Nephron (organoid): ENCODE results near the gene PACSIN2.

Experiments used
- H3K27ac Mint-ChIP-seq, 3 experiments: 2 replicates each; pipeline ENCODE4 v1.8.0; 2020; ENCODE audit warnings: mixed read lengths in 3 of 3, mild to moderate bottlenecking in 2 of 3, moderate library complexity in 1 of 3
- H3K27me3 Mint-ChIP-seq: 2 replicates; pipeline ENCODE4 v1.8.0; 2021; ENCODE audit warnings: low read depth, mild to moderate bottlenecking, moderate library complexity, mixed read lengths
- H3K36me3 Mint-ChIP-seq: 2 replicates; pipeline ENCODE4 v1.8.0; 2020; ENCODE audit warnings: low read depth, mixed read lengths
- H3K4me1 Mint-ChIP-seq: 2 replicates; pipeline ENCODE4 v1.8.0; 2020; ENCODE audit warnings: mixed read lengths
- H3K4me3 Mint-ChIP-seq, 3 experiments: 2 replicates each; pipeline ENCODE4 v1.8.0; 2020; ENCODE audit warnings: mild to moderate bottlenecking in 3 of 3, mixed read lengths in 3 of 3, moderate library complexity in 2 of 3
- H3K9me3 Mint-ChIP-seq: 2 replicates; pipeline ENCODE4 v1.8.0; 2020; ENCODE audit warnings: mixed read lengths
- TF ChIP-seq, protein P1 (sequence below), 3 experiments: fragments of 200-600 bp; sonication (generic); IDR thresholded peaks; one replicate each; pipeline ENCODE4 v1.5.0; 2021; ENCODE audit warnings: antibody characterized with exemption in 3 of 3; ENCODE audit not compliant: unreplicated experiment in 3 of 3

The PACSIN2 gene

GRCh38 chr22:42855211-42855610 is 159.7 kb downstream of the PACSIN2 start:
- Mint-ChIP-seq H3K27me3 (no peaks in the 10 kb centered on the region), H3K27ac (no peak overlapping the region), H3K4me1 (peaks cover 9% of the 10 kb centered on the region), H3K36me3 (peaks cover 3% of the 10 kb centered on the region), H3K4me3 (peak overlapping the region; percentile 71 to 84 (median 81)), H3K9me3 (no peaks in the 10 kb centered on the region)
- TF ChIP-seq, protein P1, sequence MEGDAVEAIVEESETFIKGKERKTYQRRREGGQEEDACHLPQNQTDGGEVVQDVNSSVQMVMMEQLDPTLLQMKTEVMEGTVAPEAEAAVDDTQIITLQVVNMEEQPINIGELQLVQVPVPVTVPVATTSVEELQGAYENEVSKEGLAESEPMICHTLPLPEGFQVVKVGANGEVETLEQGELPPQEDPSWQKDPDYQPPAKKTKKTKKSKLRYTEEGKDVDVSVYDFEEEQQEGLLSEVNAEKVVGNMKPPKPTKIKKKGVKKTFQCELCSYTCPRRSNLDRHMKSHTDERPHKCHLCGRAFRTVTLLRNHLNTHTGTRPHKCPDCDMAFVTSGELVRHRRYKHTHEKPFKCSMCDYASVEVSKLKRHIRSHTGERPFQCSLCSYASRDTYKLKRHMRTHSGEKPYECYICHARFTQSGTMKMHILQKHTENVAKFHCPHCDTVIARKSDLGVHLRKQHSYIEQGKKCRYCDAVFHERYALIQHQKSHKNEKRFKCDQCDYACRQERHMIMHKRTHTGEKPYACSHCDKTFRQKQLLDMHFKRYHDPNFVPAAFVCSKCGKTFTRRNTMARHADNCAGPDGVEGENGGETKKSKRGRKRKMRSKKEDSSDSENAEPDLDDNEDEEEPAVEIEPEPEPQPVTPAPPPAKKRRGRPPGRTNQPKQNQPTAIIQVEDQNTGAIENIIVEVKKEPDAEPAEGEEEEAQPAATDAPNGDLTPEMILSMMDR (IDR thresholded peaks at IDR 0.05; ENCODE audit: unreplicated experiment in 3 of 3) = no peak

GRCh38 chr22:42848941-42849550 is 165.9 kb downstream of the PACSIN2 start:
- no peaks in the 10 kb centered on the region for H3K9me3 Mint-ChIP-seq
- H3K27me3 Mint-ChIP-seq = no peaks in the 10 kb centered on the region
- TF ChIP-seq, protein P1 (IDR thresholded peaks at IDR 0.05; ENCODE audit: unreplicated experiment in 3 of 3) = no peak
- no peak overlapping the region for H3K27ac Mint-ChIP-seq
- no peaks in the 10 kb centered on the region for H3K4me1 Mint-ChIP-seq
- no peak overlapping the region for H3K4me3 Mint-ChIP-seq
- peaks cover 32% of the 10 kb centered on the region for H3K36me3 Mint-ChIP-seq

GRCh38 chr22:42847110-42847509 is 167.8 kb downstream of the PACSIN2 start:
- no peak overlapping the region for H3K4me3 Mint-ChIP-seq

DNA sequence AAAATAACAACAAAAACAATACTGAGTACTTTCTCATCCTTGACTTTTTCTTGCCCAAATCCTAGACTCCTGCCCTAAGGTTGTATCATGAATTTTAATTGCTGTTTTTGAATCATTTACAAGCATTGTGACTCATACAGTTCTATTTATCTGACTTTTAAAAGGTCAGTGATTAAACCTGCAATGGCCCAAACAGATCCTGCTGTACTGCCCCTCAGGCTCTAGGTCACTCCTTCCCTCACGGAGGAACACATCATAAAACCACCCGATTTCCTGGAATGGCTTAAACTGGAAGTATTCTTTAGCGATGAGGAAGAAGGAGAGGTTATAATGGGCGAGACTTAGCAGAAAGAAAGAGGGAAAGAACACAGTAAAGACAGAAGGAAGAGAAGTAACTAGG is 170.2 kb downstream of the PACSIN2 start:
- H3K27ac Mint-ChIP-seq = no peak overlapping the region
- no peaks in the 10 kb centered on the region for H3K4me1 Mint-ChIP-seq
- peaks cover 62% of the 10 kb centered on the region for H3K36me3 Mint-ChIP-seq
- H3K9me3 Mint-ChIP-seq = no peaks in the 10 kb centered on the region
- no peak overlapping the region for H3K4me3 Mint-ChIP-seq
- TF ChIP-seq, protein P1 (IDR thresholded peaks at IDR 0.05; ENCODE audit: unreplicated experiment in 3 of 3) = no peak
- no peaks in the 10 kb centered on the region for H3K27me3 Mint-ChIP-seq

More at GRCh38 chr22:42847110-42847509, 167.8 kb downstream of the PACSIN2 start:
- H3K9me3 Mint-ChIP-seq = no peaks in the 10 kb centered on the region
- H3K36me3 Mint-ChIP-seq = peaks cover 48% of the 10 kb centered on the region
- no peaks in the 10 kb centered on the region for H3K4me1 Mint-ChIP-seq
- H3K27ac Mint-ChIP-seq = no peak overlapping the region
- H3K27me3 Mint-ChIP-seq = no peaks in the 10 kb centered on the region
- TF ChIP-seq, protein P1 (IDR thresholded peaks at IDR 0.05; ENCODE audit: unreplicated experiment in 3 of 3) = no peak

DNA sequence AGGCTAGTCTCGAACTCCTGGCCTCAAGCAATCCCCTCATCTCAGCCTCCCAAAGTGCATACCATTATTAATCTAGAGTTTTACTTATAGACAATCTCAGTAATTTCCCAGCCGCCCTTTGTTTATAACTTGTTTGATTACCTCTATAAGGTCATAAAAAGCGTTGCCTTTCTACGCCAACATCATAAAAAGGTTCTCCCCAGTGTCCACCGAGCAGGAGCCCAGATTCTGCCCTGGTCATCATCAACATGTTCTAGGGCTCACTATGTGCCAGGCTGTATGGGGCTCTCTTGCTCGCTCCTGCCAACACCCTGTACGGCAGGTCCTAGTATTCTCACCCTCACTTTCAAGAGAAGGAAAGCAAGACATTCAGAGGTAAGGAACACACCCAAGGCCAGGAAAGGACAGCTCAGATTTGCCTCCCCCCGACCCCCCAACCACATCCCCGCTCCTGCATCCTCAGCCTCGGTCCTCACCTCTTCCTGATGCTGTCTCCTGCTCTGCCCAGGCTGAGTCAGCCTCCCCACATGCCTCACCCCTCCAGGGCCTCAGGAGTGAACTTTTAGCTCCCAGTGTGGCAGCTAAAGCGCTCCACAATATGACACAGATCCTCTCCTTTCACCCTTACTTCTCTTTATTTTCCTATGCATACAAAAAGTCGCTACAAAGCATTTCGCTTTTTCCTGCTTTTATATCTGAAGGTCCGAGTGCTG is 172.1 kb downstream of the PACSIN2 start:
- TF ChIP-seq, protein P1 (IDR thresholded peaks at IDR 0.05; ENCODE audit: unreplicated experiment in 3 of 3) = no peak
- Mint-ChIP-seq H3K4me3 (no peak overlapping the region), H3K9me3 (no peaks in the 10 kb centered on the region), H3K27ac (no peak overlapping the region), H3K4me1 (no peaks in the 10 kb centered on the region), H3K27me3 (no peaks in the 10 kb centered on the region), H3K36me3 (peaks cover 65% of the 10 kb centered on the region)

- no peak overlapping the region for H3K4me3 Mint-ChIP-seq
- peaks cover 61% of the 10 kb centered on the region for H3K36me3 Mint-ChIP-seq
- H3K27ac Mint-ChIP-seq = no peak overlapping the region
- H3K9me3 Mint-ChIP-seq = no peaks in the 10 kb centered on the region
- no peaks in the 10 kb centered on the region for H3K4me1 Mint-ChIP-seq
- TF ChIP-seq, protein P1 (IDR thresholded peaks at IDR 0.05; ENCODE audit: unreplicated experiment in 3 of 3) = no peak
- H3K27me3 Mint-ChIP-seq = no peaks in the 10 kb centered on the region
Observed at GRCh38 chr22:42841444-42841843, 173.5 kb downstream of the PACSIN2 start.
